GM19240 (cell line): ENCODE data around the gene MORN4.
"Not testable (repeated sequence)": the region's sequence is repeated elsewhere in the genome, so short reads cannot be mapped to it uniquely, and the experiment has no call there.

ENCODE experiments used
- DNase-seq: peaks from one replicate; pipeline ENCODE4 v3.0.0; 2011; ENCODE audit warnings: low spot score; ENCODE audit not compliant: insufficient read length

MORN4 gene

DNA sequence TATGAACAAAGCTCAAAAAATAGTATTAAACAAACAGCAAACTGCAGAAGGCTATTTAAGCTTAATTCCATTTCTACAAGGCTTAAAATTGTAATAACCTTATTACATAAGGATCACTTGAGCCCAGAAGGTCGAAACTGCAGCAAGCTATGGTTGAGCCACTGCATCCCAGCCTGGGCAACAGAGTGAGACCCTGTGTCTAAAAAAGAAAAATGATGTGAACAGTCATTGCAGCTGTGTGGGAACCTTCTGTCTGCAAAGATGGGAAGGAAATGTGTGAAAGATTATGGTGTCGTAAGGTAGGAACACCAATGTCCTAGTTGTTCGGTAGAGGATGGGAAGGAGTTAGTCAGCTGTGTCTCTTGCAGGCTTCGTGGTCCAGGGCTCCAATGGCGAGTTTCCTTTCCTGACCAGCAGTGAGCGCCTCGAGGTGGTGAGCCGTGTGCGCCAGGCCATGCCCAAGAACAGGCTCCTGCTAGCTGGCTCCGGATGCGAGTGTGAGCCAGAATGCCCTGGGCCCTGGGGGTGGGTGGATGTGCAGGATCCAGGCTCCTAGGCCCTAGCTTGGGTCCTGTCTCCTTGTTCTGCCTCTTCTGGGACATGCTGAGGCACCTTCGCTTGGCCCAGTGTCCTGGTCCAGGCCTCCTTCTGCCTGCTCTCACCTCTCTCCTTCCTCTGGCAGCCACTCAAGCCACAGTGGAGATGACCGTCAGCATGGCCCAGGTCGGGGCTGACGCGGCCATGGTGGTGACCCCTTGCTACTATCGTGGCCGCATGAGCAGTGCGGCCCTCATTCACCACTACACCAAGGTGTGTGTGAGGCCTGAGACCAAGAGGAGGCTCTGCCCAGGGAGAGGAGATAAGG is 34.7 kb downstream of the MORN4 start:
- no peak for DNase-seq

DNA sequence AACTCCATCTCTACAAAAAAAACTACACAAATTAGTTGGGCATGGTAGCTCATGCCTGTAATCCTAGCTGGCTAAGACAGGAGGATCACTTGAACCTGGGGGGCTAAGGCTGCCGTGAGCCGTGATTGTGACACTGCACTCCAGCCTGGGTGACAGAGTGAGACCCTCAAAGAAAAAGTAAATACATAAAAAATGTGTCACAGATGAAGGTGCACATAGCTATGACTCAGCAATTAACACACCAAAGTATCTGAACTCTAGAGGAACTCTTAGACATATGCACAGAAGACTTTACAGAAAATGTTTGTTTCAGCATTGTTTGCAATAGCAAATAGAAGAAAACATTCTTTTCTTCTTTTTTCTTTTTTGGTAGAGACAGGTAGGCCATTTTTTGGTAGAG is 35.5 kb downstream of the MORN4 start:
- DNase-seq: no peak

DNA sequence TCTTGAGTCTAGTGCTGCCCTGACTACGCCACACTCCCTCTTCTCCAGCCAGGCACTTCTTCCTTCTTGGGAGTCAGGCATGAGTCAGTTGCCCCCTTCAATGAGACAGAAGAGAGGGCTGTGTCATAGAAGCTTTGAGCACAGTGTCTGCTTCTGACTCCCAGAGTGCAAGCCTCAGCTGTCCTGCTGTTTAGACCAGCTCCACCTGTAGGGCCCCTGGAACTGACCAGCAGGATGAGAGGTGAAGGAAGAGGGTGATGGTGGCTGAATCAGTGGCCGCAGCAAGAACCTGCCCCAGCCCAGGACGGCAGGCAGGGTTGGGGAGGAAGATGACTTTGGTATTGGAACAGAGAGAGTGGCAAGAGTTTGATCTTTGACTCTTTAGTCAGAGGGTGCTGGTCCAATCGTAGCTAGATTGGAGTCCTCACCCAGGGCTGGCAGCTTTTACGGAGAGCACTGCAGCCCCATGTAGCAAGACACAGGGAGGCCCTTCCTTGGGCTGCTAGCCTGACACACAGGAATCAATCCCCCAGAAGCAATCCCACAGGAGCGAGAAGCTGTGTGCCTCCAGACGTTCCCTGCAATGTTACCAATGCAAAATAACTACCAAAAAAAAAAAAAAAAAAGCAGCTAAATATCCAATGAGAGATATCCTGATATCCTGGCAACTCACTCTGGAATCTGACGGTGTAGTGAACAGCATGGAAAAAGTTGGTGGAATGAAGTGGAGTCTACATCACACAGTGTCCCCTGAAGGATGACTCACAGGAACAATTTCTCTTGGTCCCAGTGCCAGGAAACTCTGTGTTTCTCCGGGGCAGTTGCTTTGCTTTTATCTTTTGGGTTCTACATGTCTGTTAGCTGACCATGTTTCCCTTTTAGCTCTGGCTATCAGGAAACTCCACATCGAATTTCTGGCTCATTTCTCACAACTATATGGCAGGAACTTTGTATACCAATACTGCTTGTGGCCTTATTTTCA is 36.9 kb downstream of the MORN4 start:
- DNase-seq: no peak

DNA sequence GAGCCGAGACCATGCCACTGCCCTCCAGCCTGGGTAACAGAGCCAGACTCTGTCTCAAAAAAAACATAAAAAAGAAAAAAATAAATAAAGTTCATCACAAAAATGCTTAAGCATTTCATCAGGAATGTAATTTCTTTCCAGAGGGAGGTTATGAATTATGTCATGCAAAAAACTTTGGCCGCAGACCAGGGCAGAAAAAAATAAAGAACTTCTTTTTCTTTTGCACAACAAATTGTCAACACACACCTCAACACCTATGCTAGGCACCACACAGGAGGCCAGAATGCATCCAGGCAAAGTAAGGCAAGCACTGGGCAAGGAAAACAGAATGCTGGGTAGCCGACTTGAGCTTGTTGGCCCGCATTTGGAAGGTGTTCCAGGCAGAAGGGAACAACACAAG is 39.9 kb downstream of the MORN4 start:
- no peak for DNase-seq

DNA sequence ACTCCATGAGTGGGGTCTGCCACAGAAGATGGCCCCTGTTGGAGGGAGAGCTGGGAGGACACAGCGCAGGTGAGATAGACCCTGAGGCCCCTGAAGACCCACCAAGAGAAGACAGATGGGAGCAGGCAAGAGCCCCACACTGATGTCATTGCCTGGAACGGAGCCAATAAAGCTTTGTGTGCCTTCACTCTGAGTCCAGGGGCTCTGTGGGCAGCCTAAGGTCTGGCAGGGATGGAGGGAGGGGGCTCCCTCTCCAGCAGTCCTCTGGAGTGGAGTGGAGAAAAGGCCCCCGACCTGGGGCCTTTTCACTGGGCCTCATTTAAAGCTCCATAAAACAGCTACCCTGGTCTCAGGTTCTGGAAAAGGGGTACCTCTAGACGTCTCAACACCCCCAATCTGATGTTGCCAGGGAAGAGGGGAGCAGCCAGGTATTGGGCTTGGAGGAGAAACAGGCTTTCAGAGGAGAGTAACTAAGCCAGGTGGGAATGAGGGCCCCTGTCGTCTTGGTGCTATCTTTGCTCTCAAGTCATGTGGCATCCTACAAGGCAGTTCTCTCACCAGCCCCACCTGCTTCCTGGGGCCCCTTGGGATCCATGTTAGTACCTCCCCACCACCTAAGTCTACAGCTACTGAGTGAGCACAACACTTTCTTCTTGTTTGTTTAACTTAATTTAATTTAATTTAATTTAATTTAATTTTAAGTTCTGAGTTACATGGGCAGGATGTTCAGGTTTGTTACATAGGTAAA is 42.4 kb downstream of the MORN4 start:
- no peak for DNase-seq

DNA sequence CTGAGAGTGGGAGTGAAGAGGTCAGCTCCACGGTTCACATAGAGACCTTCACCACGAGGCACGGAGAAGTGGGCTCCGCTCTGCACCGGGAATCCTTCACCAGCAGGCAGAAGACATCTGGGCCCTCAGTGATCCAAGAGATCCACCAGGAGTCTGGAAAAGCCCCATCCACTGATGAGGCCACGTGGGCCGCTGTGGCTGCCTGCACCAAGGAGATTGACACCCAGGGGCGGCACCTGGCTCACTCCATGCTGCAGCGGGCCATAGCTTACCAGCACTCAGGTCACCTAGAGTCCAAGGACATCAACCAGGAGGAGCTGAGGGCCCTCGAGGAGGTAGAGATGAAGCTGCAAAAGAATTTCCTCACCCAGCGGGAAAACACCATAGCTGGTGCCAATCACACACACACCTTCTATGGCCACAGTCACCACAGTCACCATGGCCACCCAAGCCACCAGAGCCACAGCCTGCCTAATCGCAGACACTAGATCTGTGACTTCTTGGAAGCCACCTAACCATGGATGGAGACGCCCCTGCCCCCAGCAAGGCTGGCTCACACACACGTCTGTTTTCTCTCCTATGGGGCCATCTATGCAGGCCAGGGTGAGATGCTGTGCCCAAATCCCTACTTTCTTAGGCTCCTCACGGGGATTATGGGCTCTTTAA is 43.1 kb downstream of the MORN4 start:
- DNase-seq: no peak

DNA sequence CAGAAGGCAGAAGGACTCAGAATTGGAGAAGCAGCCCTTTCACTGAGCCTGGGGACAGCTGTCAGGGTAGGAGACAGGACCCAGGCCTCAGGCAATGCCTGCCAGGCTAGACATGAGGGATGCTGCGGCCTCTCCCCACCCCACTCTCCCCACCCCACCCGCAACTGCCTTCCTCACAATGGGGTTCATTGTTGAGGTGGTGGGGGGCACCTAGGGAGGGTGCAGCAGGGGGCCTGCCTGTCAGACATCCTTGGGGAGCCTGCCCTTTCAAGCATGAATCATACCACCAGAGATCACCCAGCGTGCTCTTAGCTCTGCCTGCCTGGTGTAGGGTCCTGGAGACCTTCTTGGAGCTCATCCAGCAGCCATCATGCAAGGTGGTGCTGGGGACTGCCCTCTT is 43.8 kb downstream of the MORN4 start, which contains the start of gene C10orf62:
Gene C10orf62, plus strand, starts transcription at position 243 of the 400 bp plus-strand sequence. CDS start 177 bp downstream, outside the sequence.
- DNase-seq: no peak

DNA sequence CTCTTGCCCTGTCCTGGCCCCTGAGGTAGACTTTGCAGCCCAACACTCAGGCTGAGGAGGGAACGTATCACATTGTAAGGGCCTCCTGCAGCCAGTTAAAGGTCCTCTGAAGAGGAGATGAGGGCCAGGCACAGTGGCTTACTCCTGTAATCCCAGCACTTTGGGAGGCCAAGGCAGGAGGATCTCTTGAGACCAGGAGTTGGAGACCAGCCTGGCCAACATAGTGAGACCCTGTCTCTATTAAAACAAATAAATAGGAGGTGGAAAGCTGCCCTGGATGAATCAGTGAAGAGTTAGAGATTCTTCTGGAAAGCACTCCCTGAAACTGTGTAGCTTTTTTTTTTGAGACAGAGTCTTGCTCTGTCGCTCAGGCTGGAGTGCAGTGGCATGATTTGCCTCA is 46.1 kb downstream of the MORN4 start:
- DNase-seq: no peak

DNA sequence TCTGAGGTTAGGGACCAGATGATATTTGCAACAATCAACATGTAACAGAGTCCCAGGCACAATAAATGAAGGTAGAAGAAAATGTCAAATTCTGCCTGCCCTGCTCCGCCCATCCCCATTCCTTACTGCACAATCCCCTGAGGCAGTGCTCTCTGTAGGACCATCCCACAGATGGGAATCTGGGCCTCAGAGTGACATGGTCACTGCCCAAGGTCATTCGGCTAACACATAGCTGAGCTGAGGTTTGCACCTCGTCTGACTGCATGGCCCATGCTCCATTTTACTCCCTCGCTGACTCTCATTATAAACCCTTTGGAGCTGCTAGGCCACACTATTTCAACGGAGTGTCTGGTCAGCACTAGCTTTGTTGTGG is 47.9 kb downstream of the MORN4 start:
- no peak for DNase-seq

DNA sequence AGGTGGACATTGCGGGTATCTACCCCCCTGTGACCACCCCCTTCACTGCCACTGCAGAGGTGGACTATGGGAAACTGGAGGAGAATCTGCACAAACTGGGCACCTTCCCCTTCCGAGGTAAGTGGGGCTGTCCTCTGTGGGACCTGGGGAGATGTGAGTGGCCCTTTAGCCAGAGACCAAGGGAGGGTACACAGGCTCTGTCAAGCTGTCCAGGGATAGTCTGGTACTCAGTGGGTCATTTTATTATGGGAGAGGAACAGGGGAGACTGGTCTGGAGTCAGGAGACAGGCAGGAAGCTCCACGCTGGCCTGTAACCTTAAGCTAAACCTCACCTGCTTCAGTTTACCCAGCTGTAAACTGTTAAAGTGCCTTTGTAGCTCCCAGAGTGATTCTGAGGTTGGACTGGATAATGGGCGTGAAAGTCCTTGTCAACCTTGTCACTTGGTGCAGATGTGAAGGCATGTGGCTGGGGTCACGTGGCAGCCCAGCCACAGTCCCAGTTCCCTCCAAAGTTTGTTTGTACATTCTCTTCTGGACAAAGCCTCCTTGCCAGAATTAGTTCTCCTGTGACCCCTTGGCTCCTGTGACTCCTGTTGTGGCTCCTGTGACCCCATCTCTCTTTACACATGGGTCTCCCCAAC is 48.4 kb downstream of the MORN4 start:
- no peak for DNase-seq

DNA sequence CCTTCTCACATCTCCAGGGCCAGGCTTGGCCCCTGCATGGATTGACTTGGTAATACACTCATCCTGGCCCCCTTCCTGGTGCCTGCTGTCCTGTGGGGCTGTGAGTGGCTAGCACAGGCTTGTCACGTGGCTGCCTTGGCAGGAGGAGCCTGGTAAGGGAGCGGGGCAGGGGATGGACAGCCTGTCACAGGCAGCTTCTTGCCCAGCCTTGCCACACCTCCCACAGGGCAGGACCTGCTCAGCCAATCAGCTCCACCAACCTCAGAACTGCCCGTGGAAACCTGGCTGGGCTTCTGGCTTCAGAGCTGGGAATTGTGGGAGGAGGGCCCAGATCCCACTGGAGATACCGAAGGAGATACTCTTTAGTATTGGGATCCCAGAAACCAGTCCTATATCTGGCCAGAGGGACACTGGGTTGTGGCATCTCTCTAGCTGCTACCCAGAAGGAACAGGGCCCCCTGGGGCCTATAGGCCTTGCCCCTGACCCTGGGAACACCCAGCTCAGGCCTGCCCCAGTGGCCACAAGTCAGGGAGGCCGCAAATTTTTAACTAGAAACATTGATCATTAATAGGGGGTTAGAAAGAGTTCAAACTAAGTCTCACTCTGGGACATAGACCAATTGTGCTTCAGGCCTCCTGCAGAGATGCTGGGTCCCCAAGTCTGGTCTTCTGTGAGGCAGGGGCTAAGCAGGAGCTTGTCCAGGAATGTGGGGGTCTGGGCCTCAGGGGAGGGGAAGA is 49.1 kb downstream of the MORN4 start, which contains the start of gene HOGA1:
Gene HOGA1, plus strand, starts transcription at position 330 of the 738 bp plus-strand sequence. Its CDS starts 315 bp downstream, at position 645.
- DNase-seq: no peak

DNA sequence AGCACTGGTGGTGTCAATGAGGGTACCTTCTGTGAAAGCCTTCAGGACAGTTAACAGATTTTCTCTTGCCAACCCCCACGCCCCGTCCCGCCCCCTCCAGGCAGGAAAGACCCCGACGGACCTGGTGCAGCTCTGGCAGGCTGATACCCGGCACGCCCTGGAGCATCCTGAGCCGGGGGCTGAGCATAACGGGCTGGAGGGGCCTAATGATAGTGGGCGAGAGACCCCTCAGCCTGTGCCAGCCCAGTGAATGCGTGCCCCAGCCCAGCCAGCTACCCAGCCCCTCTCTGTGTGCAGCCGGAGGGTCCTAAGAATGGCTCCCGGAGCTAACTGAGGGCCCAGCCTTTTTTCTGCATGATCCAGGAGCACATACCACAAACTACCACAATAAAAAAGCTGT is 49.8 kb downstream of the MORN4 start:
- DNase-seq: no peak

DNA sequence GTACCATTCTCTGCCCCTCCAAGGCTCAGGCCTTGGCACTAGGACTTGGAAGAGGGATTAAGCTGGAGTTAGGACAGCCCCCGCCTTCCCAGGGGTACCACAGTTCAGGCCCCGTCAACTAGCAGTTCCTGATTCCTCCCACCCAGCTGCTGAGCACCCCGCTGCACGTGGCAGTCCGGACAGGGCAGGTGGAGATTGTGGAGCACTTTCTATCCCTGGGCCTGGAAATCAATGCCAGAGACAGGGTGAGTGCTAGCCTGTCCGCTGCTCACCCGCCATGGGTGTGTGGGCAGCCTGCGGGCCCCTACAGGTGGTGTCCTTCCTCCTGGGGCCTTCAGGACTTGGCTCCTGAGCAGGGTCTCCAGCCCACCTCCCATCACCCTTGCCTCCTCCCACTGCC is 51.1 kb downstream of the MORN4 start:
- DNase-seq: no peak

DNA sequence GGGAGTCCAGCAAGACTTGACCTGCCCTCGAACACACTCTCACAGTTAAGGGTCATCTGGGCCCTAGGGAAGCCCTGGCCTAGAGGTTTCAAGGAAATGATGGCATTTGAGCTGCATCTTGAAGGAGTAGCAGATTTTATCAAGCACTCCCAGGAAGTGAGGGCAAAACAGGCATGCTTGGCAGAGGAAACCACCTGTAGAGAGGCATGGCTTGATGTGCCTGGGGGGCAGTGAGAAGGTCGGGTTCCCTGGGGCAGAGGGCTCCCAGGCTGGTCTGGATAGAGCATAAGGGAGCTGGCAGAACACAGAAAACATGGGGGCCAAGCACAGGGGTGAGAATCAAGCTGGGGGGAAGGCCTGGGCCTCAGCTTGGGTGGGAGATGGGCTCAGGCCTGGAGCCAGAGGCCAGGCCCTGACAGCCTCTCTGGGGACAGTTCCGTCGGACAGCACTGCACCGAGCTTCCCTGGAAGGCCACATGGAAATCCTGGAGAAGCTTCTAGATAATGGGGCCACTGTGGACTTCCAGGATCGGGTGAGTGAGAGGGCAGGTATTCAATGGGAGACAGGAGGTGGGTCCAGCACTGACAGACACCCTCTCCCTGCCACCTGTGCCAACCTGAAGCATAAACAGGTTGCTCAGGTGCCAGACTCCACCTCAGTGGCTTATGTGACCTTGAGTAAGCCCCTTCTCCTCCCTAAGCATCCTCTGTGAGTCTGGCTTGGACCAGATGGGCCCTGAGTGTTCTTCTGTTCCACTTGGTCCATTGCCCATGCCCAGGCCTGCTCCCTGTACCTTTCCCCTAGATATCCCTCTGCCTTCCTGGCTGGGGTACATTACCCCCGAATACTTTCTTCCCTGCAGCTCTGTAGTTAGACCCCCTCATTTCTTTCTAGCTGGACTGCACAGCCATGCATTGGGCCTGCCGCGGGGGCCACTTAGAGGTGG is 52.6 kb downstream of the MORN4 start:
- DNase-seq: no peak

DNA sequence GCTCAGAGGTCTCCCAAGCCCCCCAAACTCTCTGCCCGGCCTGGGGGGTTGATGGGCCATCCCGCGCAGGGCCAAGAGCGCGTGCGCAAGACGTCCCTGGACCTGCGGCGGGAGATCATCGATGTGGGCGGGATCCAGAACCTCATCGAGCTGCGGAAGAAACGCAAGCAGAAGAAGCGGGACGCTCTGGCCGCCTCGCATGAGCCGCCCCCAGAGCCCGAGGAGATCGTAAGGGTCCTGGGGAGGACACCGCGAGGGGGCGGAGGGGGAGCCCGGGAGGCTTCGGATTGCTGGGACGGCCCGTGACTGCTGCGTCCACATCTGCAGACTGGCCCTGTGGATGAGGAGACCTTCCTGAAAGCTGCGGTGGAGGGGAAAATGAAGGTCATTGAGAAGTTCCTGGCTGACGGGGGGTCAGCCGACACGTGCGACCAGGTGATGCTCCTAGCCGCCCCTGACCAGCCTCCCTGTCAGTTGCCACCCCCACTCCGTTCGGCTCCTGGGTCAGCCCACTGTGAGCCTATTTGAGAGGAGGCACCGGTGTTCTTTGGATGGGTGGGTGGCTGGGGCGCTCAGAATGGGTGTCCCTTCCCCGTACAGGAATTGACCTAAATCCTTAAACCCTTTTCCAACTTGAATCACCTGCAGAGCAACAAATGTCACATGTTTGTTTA is 55.0 kb downstream of the MORN4 start:
- no peak for DNase-seq

DNA sequence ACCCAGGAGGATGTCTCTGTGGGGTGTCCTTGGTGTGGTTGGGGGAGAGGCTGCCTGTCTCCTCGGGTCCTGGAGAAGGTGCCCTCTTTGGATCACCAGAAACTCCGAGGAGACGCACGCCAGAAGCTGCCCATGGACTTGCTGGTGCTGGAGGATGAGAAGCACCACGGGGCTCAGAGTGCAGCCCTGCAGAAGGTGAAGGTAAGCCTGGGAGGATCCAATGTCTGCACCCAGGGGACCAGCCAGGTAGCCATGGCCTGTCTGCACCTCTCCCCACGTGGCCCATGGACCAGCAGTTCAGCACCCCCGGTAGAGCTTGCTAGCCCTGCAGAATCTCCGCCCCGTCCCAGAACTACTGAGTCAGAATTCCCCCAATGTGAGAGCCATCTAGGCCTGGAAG is 55.6 kb downstream of the MORN4 start:
- no peak for DNase-seq

DNA sequence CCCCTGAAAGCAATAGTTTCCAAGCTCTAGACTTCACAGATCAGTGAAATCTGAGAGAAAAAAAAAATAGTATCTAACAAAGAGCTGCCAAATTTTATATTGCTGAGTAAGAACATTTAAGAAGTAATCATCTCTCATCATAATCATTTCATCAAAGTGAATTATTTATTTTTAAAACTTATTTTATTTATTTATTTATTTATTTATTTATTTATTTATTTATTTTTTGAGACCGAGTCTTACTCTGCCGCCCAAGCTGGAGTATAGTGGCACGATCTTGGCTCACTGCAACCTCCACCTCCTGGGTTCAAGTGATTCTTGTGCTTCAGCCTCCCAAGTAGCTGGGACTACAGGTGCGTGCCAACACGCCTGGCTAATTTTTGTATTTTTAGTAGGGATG is 56.8 kb downstream of the MORN4 start:
- DNase-seq: not testable (repeated sequence)

DNA sequence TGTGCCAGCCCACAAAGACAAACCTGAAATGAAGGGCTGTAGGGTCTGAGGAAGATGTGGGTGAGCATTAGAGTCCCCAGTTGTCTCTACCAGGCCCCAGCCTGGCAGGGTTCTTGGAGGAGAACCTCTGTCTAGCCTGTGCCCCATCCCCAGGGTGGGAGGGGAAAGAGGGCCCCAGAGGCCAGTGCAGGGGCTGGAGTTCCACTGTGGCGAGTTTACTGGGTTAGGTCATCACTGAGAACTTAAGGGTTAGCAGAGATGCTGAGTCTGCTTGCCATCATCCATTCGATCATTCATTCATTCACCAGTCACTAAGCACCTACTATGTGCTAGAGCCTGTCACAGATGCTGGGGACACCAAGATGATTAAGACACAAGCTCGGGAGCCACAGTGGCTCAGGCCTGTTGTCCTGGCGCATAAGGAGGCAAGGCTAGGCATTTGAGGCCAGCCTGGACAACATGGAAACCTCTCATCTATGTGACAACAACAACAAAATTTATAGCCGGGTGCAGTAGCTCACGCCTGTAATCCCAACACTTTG is 58.1 kb downstream of the MORN4 start:
- no peak for DNase-seq
